Fibroblast of lung (primary cell): ENCODE data around the gene OTOS. TPM values are rescaled to one million over a fixed set of nuclear protein-coding genes. Genes with fewer than 3 reads are reported as not detected.

Source experiments
- DNase-seq, 2 donors: peaks; one replicate each; pipeline versions ENCODE4 v3.0.0 to v3.0.0-alpha.2; 2010; ENCODE audit warnings: low read depth in 2 of 2
- H2AFZ ChIP-seq: 2 replicates; pipeline ENCODE4 v1.5.1; 2012; ENCODE audit warnings: low read length, control low read depth, inconsistent platforms
- H3K27ac ChIP-seq: 2 replicates; pipeline ENCODE4 v1.5.1; 2011; ENCODE audit warnings: low read length, control low read depth; ENCODE audit not compliant: insufficient read depth
- H3K27me3 ChIP-seq: 2 replicates; pipeline ENCODE4 v1.5.1; 2011; ENCODE audit warnings: mild to moderate bottlenecking, low read length; ENCODE audit not compliant: control insufficient read depth, insufficient read depth
- H3K36me3 ChIP-seq: 2 replicates; pipeline ENCODE4 v1.5.1; 2011; ENCODE audit warnings: low read length; ENCODE audit not compliant: control insufficient read depth, insufficient read depth
- H3K4me1 ChIP-seq: 2 replicates; pipeline ENCODE4 v1.5.1; 2011; ENCODE audit warnings: low read length; ENCODE audit not compliant: control insufficient read depth, insufficient read depth; ENCODE audit errors: extremely low read depth
- H3K4me2 ChIP-seq: 2 replicates; pipeline ENCODE4 v1.5.1; 2011; ENCODE audit warnings: low read length, control low read depth; ENCODE audit not compliant: insufficient read depth; ENCODE audit errors: extremely low read depth
- H3K4me3 ChIP-seq, 4 experiments: fragments of 200-600 bp in 1 of 4; sonication (generic) in 1 of 4; replicated peaks in 1 of 4; 2 replicates each; pipeline ENCODE4 v1.5.1; 2011 to 2016; ENCODE audit warnings: low read length in 4 of 4, low read depth in 3 of 4, mild to moderate bottlenecking in 3 of 4, control low read depth in 2 of 4, inconsistent platforms in 1 of 4, mixed read lengths in 1 of 4; ENCODE audit not compliant: insufficient read depth in 1 of 4; ENCODE audit errors: control extremely low read depth in 1 of 4
- H3K79me2 ChIP-seq: 2 replicates; pipeline ENCODE4 v1.5.1; 2012; ENCODE audit warnings: mild to moderate bottlenecking, low read length, inconsistent platforms; ENCODE audit not compliant: control insufficient read depth, insufficient read depth
- H3K9ac ChIP-seq: 2 replicates; pipeline ENCODE4 v1.5.1; 2011; ENCODE audit warnings: mild to moderate bottlenecking, low read length, control low read depth; ENCODE audit not compliant: insufficient read depth
- H3K9me3 ChIP-seq: 2 replicates; pipeline ENCODE4 v1.5.1; 2012; ENCODE audit warnings: low read depth, low read length; ENCODE audit not compliant: control insufficient read depth, insufficient read depth
- H4K20me1 ChIP-seq: 2 replicates; pipeline ENCODE4 v1.5.1; 2011; ENCODE audit warnings: low read length; ENCODE audit not compliant: control insufficient read depth, insufficient read depth; ENCODE audit errors: extremely low read depth
- EZH2 ChIP-seq: IDR thresholded peaks from 2 replicates; pipeline ENCODE4 v1.5.1; 2012; ENCODE audit warnings: low read length, control low read depth, mild to moderate bottlenecking; ENCODE audit errors: missing control alignments
- polyA minus RNA-seq: library from RNA; depleted of rRNA, polyadenylated mRNA; stranded (reverse); fragments of >200 nt; gene quantifications from 2 replicates; pipeline ENCODE4 v1.2.3, GENCODE V29; 2011; ENCODE audit warnings: low replicate concordance
- polyA plus RNA-seq, 2 donors: library from polyadenylated mRNA; depleted of rRNA in 1 of 2; stranded (reverse) in 1 of 2; unstranded in 1 of 2; fragments of >200 nt; gene quantifications; 2 replicates each; pipeline ENCODE4 v1.2.1, GENCODE V29; 2011 to 2012; ENCODE audit warnings: missing spikeins in 1 of 2
- total RNA-seq: library from RNA; depleted of rRNA; stranded (reverse); fragments of >200 nt; gene quantifications from 2 replicates; pipeline ENCODE4 v1.2.1, GENCODE V29; 2014
- TF ChIP-seq, protein P1 (sequence below), 2 donors: IDR thresholded peaks in 1 of 2; conservative IDR thresholded peaks in 1 of 2; 1 replicate in 1 of 2; 2 replicates in 1 of 2; pipeline ENCODE4 v1.5.1; 2011 to 2012; ENCODE audit warnings: low read length in 2 of 2, control low read depth in 1 of 2, inconsistent platforms in 1 of 2, low read depth in 1 of 2, mild to moderate bottlenecking in 1 of 2

OTOS gene
- total RNA-seq = not detected in 2 replicates
- polyA plus RNA-seq = not detected in 2 replicates
- not detected in 2 replicates for polyA plus RNA-seq (2012)
- polyA minus RNA-seq = not detected in 2 replicates

DNA sequence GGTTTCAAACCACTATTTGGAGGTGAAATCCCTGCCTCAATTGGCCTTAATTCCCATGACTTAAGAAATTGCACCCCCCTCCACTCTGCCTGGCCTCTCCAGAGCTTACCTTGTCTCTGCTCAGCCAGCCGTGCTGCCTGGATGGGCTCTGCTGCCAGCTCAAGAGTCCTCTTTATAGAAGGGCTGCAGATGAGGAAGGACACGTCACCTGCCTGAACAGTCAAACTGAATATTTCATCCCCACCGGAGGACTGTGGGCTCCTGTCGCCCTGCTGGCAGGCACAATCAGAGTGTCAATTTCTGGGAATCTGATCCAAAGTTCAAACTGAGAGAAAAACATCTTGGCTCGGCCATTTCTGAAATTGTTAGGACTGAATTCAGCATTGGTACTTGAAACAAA is at the start of gene OTOS:
OTOS (minus strand) TSS at position 148 of the 400 bp plus-strand sequence. CDS start 332 bp downstream, outside the sequence.
- no peak within 1 kb of the TSS for H3K9ac ChIP-seq
- DNase-seq = no peak

DNA sequence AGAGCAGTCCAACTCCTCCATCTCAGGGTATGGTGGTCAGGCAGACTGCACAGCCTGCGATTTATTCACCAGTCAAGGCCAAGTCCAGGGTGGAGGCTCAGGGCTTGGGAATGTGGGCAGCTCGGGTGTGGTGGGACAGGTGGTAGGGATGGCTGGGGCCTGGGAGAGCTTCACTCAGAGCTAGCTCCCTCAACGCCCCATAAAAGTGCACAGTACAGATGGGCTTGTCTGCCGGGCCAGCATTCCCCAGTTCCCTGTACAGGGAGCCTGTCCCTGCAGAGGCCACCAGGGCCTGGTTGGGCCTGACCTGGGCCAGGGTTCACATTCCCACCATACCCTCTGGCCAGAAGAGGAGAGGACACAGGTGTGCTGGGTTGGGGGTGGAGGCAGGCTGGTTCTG is 49.2 kb upstream of the OTOS start:
- no peak overlapping the region for H3K9ac ChIP-seq
- no peak overlapping the region for H3K4me3 ChIP-seq
- TF ChIP-seq EZH2 = no peak
- TF ChIP-seq, protein P1, sequence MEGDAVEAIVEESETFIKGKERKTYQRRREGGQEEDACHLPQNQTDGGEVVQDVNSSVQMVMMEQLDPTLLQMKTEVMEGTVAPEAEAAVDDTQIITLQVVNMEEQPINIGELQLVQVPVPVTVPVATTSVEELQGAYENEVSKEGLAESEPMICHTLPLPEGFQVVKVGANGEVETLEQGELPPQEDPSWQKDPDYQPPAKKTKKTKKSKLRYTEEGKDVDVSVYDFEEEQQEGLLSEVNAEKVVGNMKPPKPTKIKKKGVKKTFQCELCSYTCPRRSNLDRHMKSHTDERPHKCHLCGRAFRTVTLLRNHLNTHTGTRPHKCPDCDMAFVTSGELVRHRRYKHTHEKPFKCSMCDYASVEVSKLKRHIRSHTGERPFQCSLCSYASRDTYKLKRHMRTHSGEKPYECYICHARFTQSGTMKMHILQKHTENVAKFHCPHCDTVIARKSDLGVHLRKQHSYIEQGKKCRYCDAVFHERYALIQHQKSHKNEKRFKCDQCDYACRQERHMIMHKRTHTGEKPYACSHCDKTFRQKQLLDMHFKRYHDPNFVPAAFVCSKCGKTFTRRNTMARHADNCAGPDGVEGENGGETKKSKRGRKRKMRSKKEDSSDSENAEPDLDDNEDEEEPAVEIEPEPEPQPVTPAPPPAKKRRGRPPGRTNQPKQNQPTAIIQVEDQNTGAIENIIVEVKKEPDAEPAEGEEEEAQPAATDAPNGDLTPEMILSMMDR (conservative IDR thresholded peaks at IDR 0.05 in 1 of 2, IDR thresholded peaks at IDR 0.05 in 1 of 2; ENCODE audit: low read depth in 1 of 2, low read length in 2 of 2) = no peak
- H4K20me1 ChIP-seq = no peaks in the 10 kb centered on the region
- DNase-seq = no peak
- H3K9me3 ChIP-seq = no peaks in the 10 kb centered on the region
- peaks cover 2% of the 10 kb centered on the region for H3K27me3 ChIP-seq
- H3K4me2 ChIP-seq = no peak overlapping the region
- no peaks in the 10 kb centered on the region for H3K4me1 ChIP-seq
- no peak overlapping the region for H2AFZ ChIP-seq
- H3K36me3 ChIP-seq = no peaks in the 10 kb centered on the region
- H3K79me2 ChIP-seq = no peaks in the 10 kb centered on the region
- no peak overlapping the region for H3K27ac ChIP-seq

More for the DNA sequence above, at the start of gene OTOS:
- Histone ChIP-seq H3K4me2 (no peak within 1 kb of the TSS), H3K27ac (no peak within 1 kb of the TSS), H3K27me3 (peaks cover 2% of the 10 kb centered on the region), H3K9me3 (no peaks in the 10 kb centered on the region), H3K79me2 (peaks cover 5% of the 10 kb centered on the region), H3K36me3 (no peaks in the 10 kb centered on the region), H4K20me1 (no peaks in the 10 kb centered on the region), H3K4me1 (no peaks in the 10 kb centered on the region), H3K4me3 (no peak within 1 kb of the TSS), H2AFZ (no peak within 1 kb of the TSS)
- TF ChIP-seq, protein P1 (conservative IDR thresholded peaks at IDR 0.05 in 1 of 2, IDR thresholded peaks at IDR 0.05 in 1 of 2; ENCODE audit: low read depth in 1 of 2, low read length in 2 of 2) = no peak
- no peak for TF ChIP-seq EZH2

DNA sequence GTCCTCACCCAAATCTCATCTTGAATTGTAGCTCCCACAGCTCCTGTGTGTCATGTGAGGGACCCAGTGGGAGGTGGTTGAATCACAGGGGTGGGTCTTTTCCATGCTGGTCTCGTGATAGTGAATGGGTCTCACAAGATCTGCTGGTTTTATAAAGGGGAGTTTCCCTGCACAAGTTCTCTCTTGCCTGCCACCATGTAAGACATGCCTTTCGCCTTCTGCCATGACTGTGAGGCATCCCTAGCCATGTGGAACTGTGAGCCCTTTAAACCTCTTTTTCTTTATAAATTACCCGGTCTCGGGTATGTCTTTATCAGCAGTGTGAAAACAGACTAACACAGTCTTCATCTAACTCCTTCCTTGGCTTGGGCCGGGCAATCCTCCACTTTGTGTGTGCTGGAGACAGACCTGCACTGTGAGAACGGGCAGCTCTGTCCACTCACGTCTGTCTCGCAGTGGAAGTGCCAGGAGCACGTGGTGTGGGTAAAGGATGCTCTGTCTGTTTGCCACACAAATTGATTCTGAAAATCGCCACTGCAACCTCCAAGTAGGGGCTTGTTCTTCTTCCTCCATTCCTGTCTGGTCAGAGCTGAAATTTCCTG is 47.6 kb upstream of the OTOS start:
- Histone ChIP-seq H3K4me1 (no peaks in the 10 kb centered on the region), H3K27ac (no peak overlapping the region), H3K27me3 (peaks cover 2% of the 10 kb centered on the region), H3K79me2 (no peaks in the 10 kb centered on the region), H4K20me1 (no peaks in the 10 kb centered on the region), H3K9ac (no peak overlapping the region), H3K4me3 (no peak overlapping the region), H2AFZ (no peak overlapping the region), H3K4me2 (no peak overlapping the region), H3K36me3 (no peaks in the 10 kb centered on the region), H3K9me3 (no peaks in the 10 kb centered on the region)
- no peak for DNase-seq
- TF ChIP-seq EZH2 = no peak
- TF ChIP-seq, protein P1 (conservative IDR thresholded peaks at IDR 0.05 in 1 of 2, IDR thresholded peaks at IDR 0.05 in 1 of 2; ENCODE audit: low read depth in 1 of 2, low read length in 2 of 2) = no peak
